Loucy (cell line): Measurements from ENCODE around the gene ASB10.

Experiments
- EZH2phosphoT487 ChIP-seq: fragments of 200-600 bp; IDR thresholded peaks from 2 replicates; pipeline ENCODE4 v1.6.1; 2018; ENCODE audit warnings: antibody characterized with exemption, mild to moderate bottlenecking, moderate library complexity, borderline replicate concordance
- TF ChIP-seq, protein P1 (sequence below): fragments of 200-600 bp; sonication (generic); conservative IDR thresholded peaks from 2 replicates; pipeline ENCODE4 v1.5.1; 2014; ENCODE audit warnings: mild to moderate bottlenecking, antibody characterized with exemption, low read length

DNA sequence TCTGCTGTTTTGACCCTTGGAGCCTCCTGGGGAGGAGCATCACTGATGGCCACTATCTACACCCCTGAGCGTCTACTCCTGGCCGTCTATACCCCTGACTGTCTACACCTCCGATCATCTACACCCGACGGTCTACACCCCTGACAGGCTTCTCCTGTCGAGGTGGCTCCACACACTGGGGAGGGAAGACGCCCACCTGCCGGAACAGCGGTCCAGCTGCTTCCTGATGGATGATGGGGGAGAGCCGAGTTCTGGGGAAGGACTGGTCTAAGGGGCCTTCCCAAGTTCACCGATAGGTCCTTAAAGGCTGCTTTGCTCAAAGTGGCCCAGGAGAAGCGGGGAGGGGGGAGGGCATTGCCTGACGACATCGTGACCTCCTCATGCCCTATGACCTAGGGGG, 58.9 kb downstream of the ASB10 start:
- TF ChIP-seq EZH2phosphoT487 = no peak
- TF ChIP-seq, protein P1, sequence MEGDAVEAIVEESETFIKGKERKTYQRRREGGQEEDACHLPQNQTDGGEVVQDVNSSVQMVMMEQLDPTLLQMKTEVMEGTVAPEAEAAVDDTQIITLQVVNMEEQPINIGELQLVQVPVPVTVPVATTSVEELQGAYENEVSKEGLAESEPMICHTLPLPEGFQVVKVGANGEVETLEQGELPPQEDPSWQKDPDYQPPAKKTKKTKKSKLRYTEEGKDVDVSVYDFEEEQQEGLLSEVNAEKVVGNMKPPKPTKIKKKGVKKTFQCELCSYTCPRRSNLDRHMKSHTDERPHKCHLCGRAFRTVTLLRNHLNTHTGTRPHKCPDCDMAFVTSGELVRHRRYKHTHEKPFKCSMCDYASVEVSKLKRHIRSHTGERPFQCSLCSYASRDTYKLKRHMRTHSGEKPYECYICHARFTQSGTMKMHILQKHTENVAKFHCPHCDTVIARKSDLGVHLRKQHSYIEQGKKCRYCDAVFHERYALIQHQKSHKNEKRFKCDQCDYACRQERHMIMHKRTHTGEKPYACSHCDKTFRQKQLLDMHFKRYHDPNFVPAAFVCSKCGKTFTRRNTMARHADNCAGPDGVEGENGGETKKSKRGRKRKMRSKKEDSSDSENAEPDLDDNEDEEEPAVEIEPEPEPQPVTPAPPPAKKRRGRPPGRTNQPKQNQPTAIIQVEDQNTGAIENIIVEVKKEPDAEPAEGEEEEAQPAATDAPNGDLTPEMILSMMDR = no peak
